Anterior cingulate cortex (tissue), 58 donors: ENCODE measurements around the gene MOCS3.

Experiments
- DNase-seq, 58 donors: peaks; one replicate each; lab custom pipeline; 2025; lab: John Stamatoyannopoulos, UW

MOCS3 gene

DNA sequence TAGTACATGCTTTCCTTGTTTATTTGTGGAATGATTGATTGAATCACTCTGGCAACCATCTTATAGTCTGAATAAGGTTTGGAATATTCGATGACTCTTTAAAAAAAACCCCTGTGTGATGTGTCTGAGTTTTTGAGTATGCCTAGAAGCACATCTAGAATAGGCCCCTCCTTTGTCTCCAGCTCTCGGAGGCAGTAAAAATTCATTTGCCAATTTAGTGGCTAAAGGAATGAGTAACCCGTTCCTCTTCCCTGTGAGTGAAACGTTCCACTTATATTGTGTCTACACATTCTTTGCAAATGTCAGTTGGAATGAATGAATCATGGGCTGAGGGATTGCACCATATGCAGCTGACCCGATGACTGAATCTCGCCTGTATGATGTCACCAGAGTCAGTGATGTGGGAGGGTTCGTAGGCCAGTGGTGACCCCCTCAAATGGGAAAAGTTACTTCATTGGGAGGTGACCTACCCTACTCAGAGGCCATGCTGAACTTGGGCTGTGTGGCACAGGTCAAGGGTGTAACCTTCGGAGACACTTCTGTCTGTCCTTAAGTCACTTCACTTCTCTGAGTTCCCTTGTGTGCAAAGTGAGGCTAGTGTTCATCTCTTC, 21.6 kb downstream of the MOCS3 start:
- DNase-seq = no peak

- peak in 31 of 58 donors; percentile 4 to 61 (median 17) for DNase-seq
Measured at GRCh38 chr20:50980851-50981713, 22.5 kb downstream of the MOCS3 start.

DNA sequence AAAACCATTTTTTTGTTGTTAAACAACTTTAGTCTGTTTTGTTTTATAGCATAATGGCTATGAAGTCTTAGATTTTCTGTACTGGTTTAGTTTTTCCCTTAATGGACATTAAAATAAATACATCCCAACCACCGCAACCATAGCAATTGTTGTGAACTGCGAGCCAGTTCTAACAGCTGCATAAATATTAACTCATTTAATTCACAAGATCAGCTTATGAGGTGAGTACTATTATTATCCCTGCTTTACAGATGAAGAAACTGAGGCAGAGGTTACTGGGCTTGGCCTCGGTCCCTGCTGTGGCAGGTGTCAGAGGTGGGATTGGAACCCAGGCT, 23.1 kb downstream of the MOCS3 start:
- DNase-seq = no peak

DNA sequence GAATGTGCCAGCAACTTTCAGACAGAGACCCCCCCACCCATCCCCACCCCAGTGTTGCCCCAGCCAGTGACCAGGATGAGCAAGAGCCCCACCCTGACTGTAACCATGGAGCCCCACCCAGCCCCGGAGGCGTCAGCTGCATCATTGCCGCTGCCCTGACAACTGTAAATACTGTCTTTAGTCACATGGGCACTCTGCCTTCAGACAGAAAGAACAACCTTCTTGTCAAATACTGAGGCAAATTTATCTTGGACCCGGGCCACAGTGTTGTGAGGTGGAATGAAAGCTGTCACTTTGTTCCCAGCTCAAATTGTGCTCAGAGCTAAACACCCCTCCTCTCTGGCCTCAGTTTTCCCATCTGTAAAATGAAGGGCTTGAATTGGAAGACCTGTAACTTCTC, 23.7 kb downstream of the MOCS3 start:
- DNase-seq = no peak

DNA sequence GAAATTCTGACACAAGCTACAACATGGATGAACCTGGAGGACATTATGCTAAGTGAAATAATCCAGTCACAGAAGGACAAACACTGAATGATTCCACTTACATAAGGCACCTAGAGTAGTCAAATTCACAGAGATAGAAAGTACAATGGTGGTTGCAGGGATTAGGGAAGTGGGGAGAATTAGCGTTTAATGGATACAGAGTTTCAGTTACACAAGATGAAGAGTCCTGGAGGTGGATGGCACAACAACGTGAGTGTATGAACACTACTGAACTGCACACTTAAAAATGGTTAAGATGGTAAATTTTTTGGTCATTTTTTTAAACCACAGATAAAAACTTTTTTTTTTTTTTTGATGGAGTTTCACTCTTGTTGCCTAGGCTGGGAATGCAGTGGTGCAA, 24.7 kb downstream of the MOCS3 start:
- no peak for DNase-seq

GRCh38 chr20:50987493-50988210, 29.0 kb downstream of the MOCS3 start:
- peak in 50 of 58 donors; percentile 7 to 83 (median 44) for DNase-seq

- DNase-seq = no peak
Measured at GRCh38 chr20:50991076-50991475, 32.5 kb downstream of the MOCS3 start.

- DNase-seq = no peak
Measured at GRCh38 chr20:50992336-50992732, 33.7 kb downstream of the MOCS3 start.

GRCh38 chr20:50992733-50993457, 34.3 kb downstream of the MOCS3 start:
- peak in 2 of 58 donors; percentile 6 to 18 for DNase-seq

GRCh38 chr20:50993876-50994275, 35.3 kb downstream of the MOCS3 start:
- peak in 3 of 58 donors; percentile 15 to 36 (median 18) for DNase-seq

- no peak for DNase-seq
Measured at GRCh38 chr20:50995506-50995905, 36.9 kb downstream of the MOCS3 start.

- no peak for DNase-seq
Measured at GRCh38 chr20:50996901-50997865, 38.6 kb downstream of the MOCS3 start.

DNA sequence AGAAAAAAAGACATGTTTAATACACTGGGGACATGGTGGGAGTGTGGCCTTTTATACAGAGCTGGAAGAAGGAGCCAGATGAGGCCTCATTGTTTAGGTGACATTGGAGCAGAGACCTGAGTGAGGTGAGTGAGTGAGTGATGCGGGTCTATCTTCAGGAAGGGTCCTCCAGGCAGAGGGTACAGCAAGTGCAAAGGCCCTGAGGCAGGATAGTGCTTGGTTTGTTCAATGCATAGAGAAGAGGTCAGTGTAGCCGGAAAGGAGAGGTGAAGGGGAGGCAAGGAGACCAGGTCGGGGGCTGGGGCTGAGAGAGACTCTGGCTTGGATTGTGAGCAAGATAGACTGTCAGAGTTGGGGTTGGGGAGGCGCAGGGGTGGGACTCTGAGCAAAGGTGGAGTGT, 40.7 kb downstream of the MOCS3 start:
- no peak for DNase-seq

DNA sequence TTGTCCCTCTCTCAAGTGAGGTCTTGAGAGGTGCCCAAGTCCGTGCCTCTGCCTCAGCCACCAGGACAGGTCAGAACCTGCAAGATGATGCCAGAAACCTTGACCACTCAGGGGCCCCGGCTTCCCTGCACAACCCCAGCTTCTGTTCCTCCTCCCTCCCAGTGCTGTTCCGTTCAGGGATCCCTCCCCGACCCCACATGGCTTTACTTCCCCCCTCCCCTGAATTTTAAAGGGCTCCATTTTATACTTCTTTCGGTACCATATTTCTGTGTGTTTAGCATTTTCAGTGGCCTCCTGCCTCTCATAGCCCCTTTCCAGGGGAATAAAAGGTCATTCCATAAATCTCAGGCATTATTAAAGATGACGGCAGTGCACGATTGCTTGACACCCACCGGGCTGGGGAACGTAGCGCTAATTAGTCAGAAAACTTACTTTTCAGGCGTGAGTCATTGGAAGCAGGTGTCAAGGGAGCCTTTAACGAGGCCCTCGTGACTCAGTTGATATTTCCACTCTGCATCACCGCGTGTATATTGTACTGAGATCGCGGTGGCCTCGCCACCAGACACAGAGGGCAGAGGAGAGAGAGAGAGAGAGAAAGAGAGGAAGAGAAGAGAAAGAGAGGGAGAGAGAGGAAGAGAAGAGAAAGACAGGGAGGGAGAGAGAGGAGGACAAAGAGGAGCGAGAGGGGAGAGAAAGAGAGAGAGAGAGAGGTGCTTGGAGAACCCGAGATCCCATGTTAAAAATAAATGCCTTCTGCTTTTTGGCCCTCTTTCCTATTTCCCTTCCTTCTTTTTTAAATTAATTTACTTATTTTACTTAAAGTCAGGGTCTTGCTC, 43.0 kb downstream of the MOCS3 start:
- no peak for DNase-seq

DNA sequence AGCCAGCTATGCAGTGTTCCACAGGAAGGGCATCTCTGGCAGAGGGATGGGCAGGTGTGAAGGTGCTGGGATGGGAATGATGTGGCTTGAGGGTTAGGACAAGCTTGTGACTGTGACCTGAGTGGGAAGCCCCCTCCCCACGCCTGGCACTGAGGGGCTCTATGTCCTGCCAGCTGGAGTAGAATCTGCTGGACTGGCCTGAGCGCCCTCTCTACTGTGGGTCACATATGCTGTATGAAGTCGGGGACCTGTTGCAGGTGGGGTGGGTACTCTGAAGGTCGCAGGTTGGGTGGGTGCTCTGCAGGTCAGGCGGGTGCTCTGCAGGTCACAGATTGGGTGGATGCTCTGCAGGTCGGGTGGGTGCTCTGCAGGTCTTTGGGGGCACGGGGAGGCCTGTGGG, 44.0 kb downstream of the MOCS3 start:
- DNase-seq = no peak

DNA sequence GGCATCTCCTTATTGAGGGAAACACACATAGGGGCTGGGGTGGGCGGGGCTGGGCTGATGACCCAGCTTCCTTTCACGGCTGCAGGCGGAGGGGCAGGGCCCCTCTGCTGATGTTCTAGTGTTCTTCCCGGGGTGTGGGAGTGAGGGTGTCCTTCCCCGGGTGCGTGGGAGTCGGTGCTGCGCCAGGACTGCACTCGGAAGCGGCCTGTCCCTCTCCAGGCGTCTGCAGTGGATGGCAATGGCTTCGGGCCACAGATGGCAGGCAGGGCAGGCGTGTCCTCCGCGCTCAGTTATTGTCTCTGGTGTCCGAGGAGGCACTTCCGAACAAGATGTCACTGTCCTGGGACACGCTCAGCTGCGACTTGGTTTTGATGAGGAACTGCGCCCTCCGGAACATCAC, 45.1 kb downstream of the MOCS3 start:
- DNase-seq = no peak

GRCh38 chr20:51004305-51004727, 45.7 kb downstream of the MOCS3 start:
- DNase-seq = no peak

DNA sequence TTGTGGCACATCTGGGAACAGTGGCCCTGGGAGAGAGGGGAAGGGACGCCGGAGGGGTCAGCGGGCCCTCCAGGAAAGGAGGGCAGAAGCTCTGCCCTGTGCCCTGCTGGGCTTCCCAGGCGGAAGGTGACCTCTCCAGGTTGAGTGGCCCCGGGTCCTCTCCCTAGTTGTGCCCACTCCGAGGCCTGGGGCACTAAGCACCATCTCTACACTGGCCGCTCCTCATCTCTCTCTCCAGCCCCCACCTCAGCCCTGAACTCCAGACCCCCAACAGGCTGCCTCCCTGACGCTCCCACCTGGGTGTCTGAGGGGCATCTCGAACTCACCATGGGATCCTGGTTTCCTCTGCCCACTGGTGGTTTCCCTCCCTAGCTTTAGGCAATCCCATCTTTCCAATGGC, 46.2 kb downstream of the MOCS3 start:
- DNase-seq = no peak

GRCh38 chr20:51005214-51005613, 46.6 kb downstream of the MOCS3 start:
- DNase-seq = no peak
